ENCODE measurements around the gene SLC25A29.

- TF ChIP-seq CTCF (IDR thresholded peaks at IDR 0.05) (no peak), ZFX (IDR thresholded peaks at IDR 0.05; ENCODE audit: borderline replicate concordance) (no peak)
These were observed 13.9 kb downstream of the SLC25A29 start for GRCh38 chr14:100292301-100292775.

Data from 22Rv1 (cell line).